SK-N-SH (cell line): ENCODE measurements around the gene NYAP2. TPM values are rescaled to one million over a fixed set of nuclear protein-coding genes. Genes with fewer than 3 reads are reported as not detected.

Experiments used
- CTCF ChIA-PET: fragments of 300-600, 350-600 bp; formaldehyde crosslinking; extraction: SDS; loops from one replicate; lab custom pipeline; 2021; lab: Yijun Ruan, JAX
- POLR2A ChIA-PET: fragments of 350-600 bp; sonication (Branson Sonifier 250); formaldehyde crosslinking; extraction: SDS; loops from one replicate; lab custom pipeline; 2020; ENCODE audit warnings: antibody characterized with exemption, inconsistent platforms; lab: Yijun Ruan, JAX
- DNase-seq: peaks from one replicate; pipeline ENCODE4 v3.0.0; 2012
- H2AFZ ChIP-seq: fragments of 200-600 bp; sonication (generic); 2 replicates; pipeline ENCODE4 v1.8.1; 2016; ENCODE audit warnings: antibody characterized with exemption, mild to moderate bottlenecking, low read depth
- H3F3A ChIP-seq: fragments of 200-600 bp; sonication (generic); replicated peaks from 2 replicates; pipeline ENCODE3; 2016; ENCODE audit warnings: antibody characterized with exemption, mild to moderate bottlenecking; ENCODE audit not compliant: insufficient read depth
- H3K27ac ChIP-seq, 2 experiments: fragments of 200-500 bp in 1 of 2; fragments of 200-600 bp in 1 of 2; sonication (Bioruptor generic) in 1 of 2; sonication (generic), shearing (Covaris generic) in 1 of 2; 2 replicates each; pipeline versions ENCODE4 v1.5.1 to v1.6.1; 2014 to 2016; ENCODE audit warnings: low read depth in 2 of 2, inconsistent platforms in 1 of 2, low read length in 1 of 2, mild to moderate bottlenecking in 1 of 2, mixed read lengths in 1 of 2
- H3K27me3 ChIP-seq: fragments of 200-600 bp; sonication (generic), shearing (Covaris generic); 2 replicates; pipeline ENCODE4 v1.6.1; 2016; ENCODE audit warnings: mixed run types; ENCODE audit not compliant: insufficient read depth
- H3K36me3 ChIP-seq, 2 experiments: fragments of 200-500 bp in 1 of 2; fragments of 200-600 bp in 1 of 2; sonication (Bioruptor generic) in 1 of 2; sonication (generic) in 1 of 2; replicated peaks in 1 of 2; 2 replicates each; pipeline versions ENCODE3 to v1.5.1; 2014 to 2016; ENCODE audit warnings: low read length in 1 of 2, mild to moderate bottlenecking in 1 of 2; ENCODE audit not compliant: insufficient read depth in 2 of 2, control insufficient read depth in 1 of 2
- H3K4me1 ChIP-seq, 2 experiments: fragments of 200-500 bp in 1 of 2; fragments of 200-600 bp in 1 of 2; sonication (Bioruptor generic) in 1 of 2; sonication (generic), shearing (Covaris generic) in 1 of 2; 2 replicates each; pipeline versions ENCODE4 v1.5.1 to v1.6.1; 2014 to 2016; ENCODE audit warnings: low read depth in 1 of 2, low read length in 1 of 2, mixed run types in 1 of 2; ENCODE audit not compliant: insufficient read depth in 2 of 2, control insufficient read depth in 1 of 2
- H3K4me2 ChIP-seq: fragments of 200-600 bp; sonication (generic), shearing (Covaris generic); 2 replicates; pipeline ENCODE4 v1.6.1; 2017; ENCODE audit warnings: mixed run types
- H3K4me3 ChIP-seq, 2 experiments: fragments of 200-500 bp in 1 of 2; fragments of 200-600 bp in 1 of 2; sonication (Bioruptor generic) in 1 of 2; sonication (generic), shearing (Covaris generic) in 1 of 2; 2 replicates each; pipeline versions ENCODE4 v1.5.1 to v1.8.1; 2014 to 2016; ENCODE audit warnings: low read depth in 2 of 2, inconsistent platforms in 1 of 2, low read length in 1 of 2, mild to moderate bottlenecking in 1 of 2, mixed read lengths in 1 of 2, moderate library complexity in 1 of 2
- H3K79me2 ChIP-seq: fragments of 200-600 bp; sonication (generic); 2 replicates; pipeline ENCODE4 v1.8.1; 2017; ENCODE audit warnings: mild to moderate bottlenecking; ENCODE audit not compliant: insufficient read depth
- H3K9ac ChIP-seq: fragments of 200-600 bp; sonication (generic); 2 replicates; pipeline ENCODE4 v1.6.1; 2017; ENCODE audit warnings: mixed run types
- H3K9me2 ChIP-seq: fragments of 200-600 bp; sonication (generic); 2 replicates; pipeline ENCODE4 v1.6.1; 2017; ENCODE audit warnings: mixed run types
- H3K9me3 ChIP-seq: fragments of 200-600 bp; sonication (generic); 2 replicates; pipeline ENCODE4 v1.6.1; 2017; ENCODE audit warnings: mixed run types, mild to moderate bottlenecking, moderate library complexity
- H4K20me1 ChIP-seq: fragments of 200-600 bp; sonication (generic); 2 replicates; pipeline ENCODE4 v1.6.1; 2017; ENCODE audit warnings: mild to moderate bottlenecking, mixed run types; ENCODE audit not compliant: insufficient read depth
- ELF1 ChIP-seq: IDR thresholded peaks from 2 replicates; pipeline ENCODE4 v1.4.0; 2012
- EP300 ChIP-seq, 2 experiments: IDR thresholded peaks; 2 replicates each; pipeline versions ENCODE4 v1.4.0 to v1.6.1; 2012; ENCODE audit warnings: borderline replicate concordance in 1 of 2, low read depth in 1 of 2, low read length in 1 of 2
- EZH2phosphoT487 ChIP-seq: fragments of 200-600 bp; sonication (generic); IDR thresholded peaks from 2 replicates; pipeline ENCODE4 v1.6.1; 2017; ENCODE audit warnings: low read depth, mixed run types, mild to moderate bottlenecking, antibody characterized with exemption, moderate library complexity, borderline replicate concordance
- FOXM1 ChIP-seq: IDR thresholded peaks from 2 replicates; pipeline ENCODE4 v1.4.0; 2012; ENCODE audit warnings: low read depth, mild to moderate bottlenecking
- GABPA ChIP-seq: IDR thresholded peaks from 2 replicates; pipeline ENCODE4 v1.4.0; 2012; ENCODE audit warnings: low read depth, mild to moderate bottlenecking
- IRF3 ChIP-seq: fragments of 150-350 bp; IDR thresholded peaks from 2 replicates; pipeline ENCODE4 v1.6.1; 2016; ENCODE audit warnings: mild to moderate bottlenecking, low read depth, low read length
- MAX ChIP-seq: IDR thresholded peaks from 2 replicates; pipeline ENCODE4 v1.4.0; 2012; ENCODE audit warnings: low read depth
- MEF2A ChIP-seq: IDR thresholded peaks from 2 replicates; pipeline ENCODE4 v1.4.0; 2012; ENCODE audit warnings: low read depth, borderline replicate concordance
- MXI1 ChIP-seq: IDR thresholded peaks from 2 replicates; pipeline ENCODE4 v1.6.1; 2012; ENCODE audit warnings: mild to moderate bottlenecking, low read depth, low read length, improper control_type of control experiment
- NRF1 ChIP-seq: IDR thresholded peaks from 2 replicates; pipeline ENCODE4 v1.6.1; 2012; ENCODE audit warnings: low read depth, mild to moderate bottlenecking, low read length
- PBX3 ChIP-seq: IDR thresholded peaks from 2 replicates; pipeline ENCODE4; 2012
- REST ChIP-seq: IDR thresholded peaks from 2 replicates; pipeline ENCODE4 v1.6.1; 2012; ENCODE audit warnings: mild to moderate bottlenecking, low read depth, low read length, moderate library complexity
- RFX5 ChIP-seq: IDR thresholded peaks from 2 replicates; pipeline ENCODE4 v1.6.1; 2012; ENCODE audit warnings: mild to moderate bottlenecking, improper control_type of control experiment, low read length
- RXRA ChIP-seq: IDR thresholded peaks from 2 replicates; pipeline ENCODE4 v1.4.0; 2012; ENCODE audit warnings: low read depth, mild to moderate bottlenecking, borderline replicate concordance
- SIN3A ChIP-seq: IDR thresholded peaks from 2 replicates; pipeline ENCODE4 v1.6.1; 2012; ENCODE audit warnings: low read depth, mild to moderate bottlenecking, low read length, moderate library complexity, borderline replicate concordance
- SMC3 ChIP-seq: IDR thresholded peaks from 2 replicates; pipeline ENCODE4 v1.6.1; 2012; ENCODE audit warnings: low read depth, low read length, improper control_type of control experiment
- TAF1 ChIP-seq: IDR thresholded peaks from 2 replicates; pipeline ENCODE4 v1.6.1; 2012; ENCODE audit warnings: low read depth, mild to moderate bottlenecking, low read length, moderate library complexity, borderline replicate concordance
- TCF12 ChIP-seq: IDR thresholded peaks from 2 replicates; pipeline ENCODE4 v1.4.0; 2012
- WGBS: methylation state at CpG from one replicate; pipeline ENCODE4 v1.1.6; 2017; ENCODE audit warnings: low lambda C conversion rate; 5-methylcytosine and 5-hydroxymethylcytosine counted together
- polyA plus RNA-seq, 3 experiments: library from polyadenylated mRNA; depleted of rRNA; stranded (reverse); fragments of >200 nt; gene quantifications; 2 replicates each; pipeline ENCODE4 v1.2.3, GENCODE V29; 2012
- TF ChIP-seq, protein P1 (sequence below): IDR thresholded peaks from 2 replicates; pipeline ENCODE4 v1.4.0; 2012; ENCODE audit warnings: low read depth, borderline replicate concordance

Gene NYAP2
- polyA plus RNA-seq, 1 of the 3 experiments (the other 2 are of a cell fraction), result not detected

DNA sequence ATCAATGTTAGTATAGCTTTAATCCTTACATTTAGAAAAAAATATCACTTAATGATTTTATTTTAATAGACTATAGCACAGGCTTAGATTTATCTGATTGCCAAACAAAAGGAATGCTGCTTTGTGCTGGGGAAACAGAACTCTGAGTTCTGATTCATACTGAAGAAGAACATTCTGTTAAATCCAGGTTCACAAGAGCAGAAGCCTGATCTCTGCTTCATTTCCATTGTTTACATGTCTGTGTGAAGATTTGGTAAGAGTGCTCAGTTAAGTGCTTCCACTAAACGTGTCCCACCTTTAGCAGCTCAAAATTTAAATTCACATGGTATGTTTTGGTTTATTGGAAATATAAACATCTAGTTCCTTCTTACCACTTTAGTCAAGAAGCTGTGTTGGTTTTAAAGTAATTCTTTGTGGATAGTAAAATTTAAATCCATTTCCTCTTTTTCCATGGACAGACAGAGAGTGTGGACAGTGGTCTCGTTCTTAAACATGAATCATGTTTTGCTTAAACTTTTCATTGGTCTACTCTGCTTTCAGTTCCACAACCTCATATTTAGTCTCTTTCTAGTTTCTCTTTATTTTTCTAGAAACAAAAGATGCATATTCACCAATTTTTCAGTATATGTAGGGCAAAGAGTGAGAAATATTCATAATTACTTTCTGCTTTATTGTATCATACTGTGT, 59.1 kb downstream of the NYAP2 start (continued):
- no peak for TF ChIP-seq EP300 (IDR thresholded peaks at IDR 0.05; ENCODE audit: borderline replicate concordance in 1 of 2, low read depth in 1 of 2, low read length in 1 of 2)
- TF ChIP-seq MEF2A, result no peak
- TF ChIP-seq ELF1, result no peak
- no peak for TF ChIP-seq TAF1
- TF ChIP-seq SMC3, result no peak
- no peak for TF ChIP-seq RXRA
- TF ChIP-seq TCF12, result no peak
- no peak for TF ChIP-seq NRF1
- no peak for TF ChIP-seq RFX5
- TF ChIP-seq PBX3, result no peak

DNA sequence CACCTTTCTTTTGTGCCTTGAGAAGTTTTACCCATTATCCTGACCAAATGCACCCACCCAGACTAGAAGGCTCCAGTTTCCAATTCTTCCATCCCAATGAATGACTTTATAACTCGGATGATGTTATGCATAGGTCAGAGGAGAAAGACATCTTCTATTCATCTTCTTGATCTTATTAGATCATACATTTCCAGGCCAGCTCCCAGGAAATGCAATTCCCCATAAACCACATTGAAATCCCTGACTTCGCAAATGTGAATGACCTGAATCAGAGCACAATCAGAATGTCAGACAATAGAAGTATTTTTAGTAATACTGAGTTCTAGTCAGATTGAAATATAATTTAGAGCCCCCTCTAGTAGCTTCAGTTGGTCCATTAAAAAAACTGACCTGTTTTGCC, 62.9 kb downstream of the NYAP2 start:
- no peaks in the 10 kb centered on the region for H3F3A ChIP-seq
- H3K79me2 ChIP-seq, result no peaks in the 10 kb centered on the region
- ChIA-PET POLR2A (no interaction called here), CTCF (interaction anchor here (0.8 kb wide), 1 partner anchor 32 kb away, joined by 5 read pairs; no protein-coding TSS in a partner anchor)
- no peak overlapping the region for H3K4me2 ChIP-seq
- no peak overlapping the region for H3K4me3 ChIP-seq
- WGBS, result 60% methylated on average over 2 of the region's 2 CpGs
- H3K9me3 ChIP-seq, result no peaks in the 10 kb centered on the region
- no peak for DNase-seq
- H3K9me2 ChIP-seq, result no peaks in the 10 kb centered on the region
- no peak overlapping the region for H3K9ac ChIP-seq
- no peaks in the 10 kb centered on the region for H3K36me3 ChIP-seq
- H2AFZ ChIP-seq, result no peak overlapping the region
- no peaks in the 10 kb centered on the region for H3K4me1 ChIP-seq
- H4K20me1 ChIP-seq, result no peaks in the 10 kb centered on the region
- no peaks in the 10 kb centered on the region for H3K27me3 ChIP-seq
- TF ChIP-seq SMC3 (no peak), EP300 (IDR thresholded peaks at IDR 0.05; ENCODE audit: borderline replicate concordance in 1 of 2, low read depth in 1 of 2, low read length in 1 of 2) (no peak), IRF3 (no peak), TCF12 (no peak), MAX (no peak), GABPA (no peak), MEF2A (no peak), EZH2phosphoT487 (no peak), REST (no peak), MXI1 (no peak), FOXM1 (no peak), NRF1 (no peak), SIN3A (no peak)
- TF ChIP-seq, protein P1, sequence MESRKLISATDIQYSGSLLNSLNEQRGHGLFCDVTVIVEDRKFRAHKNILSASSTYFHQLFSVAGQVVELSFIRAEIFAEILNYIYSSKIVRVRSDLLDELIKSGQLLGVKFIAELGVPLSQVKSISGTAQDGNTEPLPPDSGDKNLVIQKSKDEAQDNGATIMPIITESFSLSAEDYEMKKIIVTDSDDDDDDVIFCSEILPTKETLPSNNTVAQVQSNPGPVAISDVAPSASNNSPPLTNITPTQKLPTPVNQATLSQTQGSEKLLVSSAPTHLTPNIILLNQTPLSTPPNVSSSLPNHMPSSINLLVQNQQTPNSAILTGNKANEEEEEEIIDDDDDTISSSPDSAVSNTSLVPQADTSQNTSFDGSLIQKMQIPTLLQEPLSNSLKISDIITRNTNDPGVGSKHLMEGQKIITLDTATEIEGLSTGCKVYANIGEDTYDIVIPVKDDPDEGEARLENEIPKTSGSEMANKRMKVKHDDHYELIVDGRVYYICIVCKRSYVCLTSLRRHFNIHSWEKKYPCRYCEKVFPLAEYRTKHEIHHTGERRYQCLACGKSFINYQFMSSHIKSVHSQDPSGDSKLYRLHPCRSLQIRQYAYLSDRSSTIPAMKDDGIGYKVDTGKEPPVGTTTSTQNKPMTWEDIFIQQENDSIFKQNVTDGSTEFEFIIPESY, result no peak
- TF ChIP-seq, all 33 proteins: peak for 0
- no peak overlapping the region for H3K27ac ChIP-seq
